GM12875 (cell line): ENCODE data around the gene CD99L2.
"Not testable (repeated sequence)": the region's sequence is repeated elsewhere in the genome, so short reads cannot be mapped to it uniquely, and the experiment has no call there.

ENCODE experiments used
- H3K4me3 ChIP-seq: one replicate; pipeline ENCODE4 v1.5.1; 2011; ENCODE audit warnings: low read depth, low read length, control low read depth
- CTCF ChIP-seq: IDR thresholded peaks from 2 replicates; pipeline ENCODE4 v1.5.1; 2011; ENCODE audit warnings: low read depth, mild to moderate bottlenecking, control low read depth, inconsistent platforms, low read length, moderate library complexity, borderline replicate concordance; ENCODE audit not compliant: insufficient read depth

The CD99L2 gene

GRCh38 chrX:150880808-150881165 lies 17.7 kb downstream of the CD99L2 start:
- no peak overlapping the region for H3K4me3 ChIP-seq
- TF ChIP-seq CTCF, result no peak

GRCh38 chrX:150879855-150880807 lies 18.3 kb downstream of the CD99L2 start:
- TF ChIP-seq CTCF, result no peak

GRCh38 chrX:150875621-150876020 lies 22.8 kb downstream of the CD99L2 start:
- not testable (repeated sequence) for H3K4me3 ChIP-seq

More at GRCh38 chrX:150879855-150880807, 18.3 kb downstream of the CD99L2 start:
- no peak overlapping the region for H3K4me3 ChIP-seq

GRCh38 chrX:150874448-150874847 lies 24.0 kb downstream of the CD99L2 start:
- no peak overlapping the region for H3K4me3 ChIP-seq

GRCh38 chrX:150873616-150874015 lies 24.9 kb downstream of the CD99L2 start:
- TF ChIP-seq CTCF, result no peak
- no peak overlapping the region for H3K4me3 ChIP-seq

More at GRCh38 chrX:150874448-150874847, 24.0 kb downstream of the CD99L2 start:
- TF ChIP-seq CTCF, result no peak

GRCh38 chrX:150872773-150873336 lies 25.6 kb downstream of the CD99L2 start:
- TF ChIP-seq CTCF, result no peak
- no peak overlapping the region for H3K4me3 ChIP-seq

- TF ChIP-seq CTCF, result no peak
- H3K4me3 ChIP-seq, result no peak overlapping the region
These were observed 27.1 kb downstream of the CD99L2 start for GRCh38 chrX:150871341-150871811.
